Peyer's patch (tissue), 4 donors: ENCODE results near the gene CCDC88C. TPM values are rescaled to one million over a fixed set of nuclear protein-coding genes. Genes with fewer than 3 reads are reported as not detected.
"Not testable (repeated sequence)": the region's sequence is repeated elsewhere in the genome, so short reads cannot be mapped to it uniquely, and the experiment has no call there.

Experiments
- DNase-seq, 3 donors: peaks; one replicate each; pipeline ENCODE4 v3.0.0-alpha.2; 2017 to 2019
- H3K27ac ChIP-seq, 4 donors: fragments of 200-600 bp; sonication (generic); one replicate each; pipeline ENCODE4 v1.5.1; 2016 to 2019
- H3K27me3 ChIP-seq, 2 donors: fragments of 200-600 bp; sonication (generic); one replicate each; pipeline ENCODE4 v1.5.1; 2019
- H3K36me3 ChIP-seq, 3 donors: fragments of 200-600 bp; sonication (generic); one replicate each; pipeline ENCODE4 v1.5.1; 2016 to 2019
- H3K4me1 ChIP-seq, 4 donors: fragments of 200-600 bp; sonication (generic); one replicate each; pipeline ENCODE4 v1.5.1; 2016 to 2019
- H3K4me3 ChIP-seq, 4 donors: fragments of 200-600 bp; sonication (generic); 1 replicate in 3 of 4; 2 replicates in 1 of 4; pipeline ENCODE4 v1.5.1; 2016 to 2019; ENCODE audit warnings: mild to moderate bottlenecking in 1 of 4
- H3K9me3 ChIP-seq, 4 donors: fragments of 200-600 bp; sonication (generic); one replicate each; pipeline ENCODE4 v1.5.1; 2016 to 2019; ENCODE audit warnings: mild to moderate bottlenecking in 1 of 4
- CTCF ChIP-seq, 6 experiments: fragments of 450-650 bp in 4 of 6; fragments of 200-600 bp in 2 of 6; sonication (generic) in 1 of 6; IDR thresholded peaks; one replicate each; pipeline ENCODE4 v1.5.1; 2017 to 2019; ENCODE audit warnings: antibody characterized with exemption in 6 of 6, mild to moderate bottlenecking in 3 of 6, moderate library complexity in 1 of 6
- POLR2A ChIP-seq, 2 donors: fragments of 450-650 bp; IDR thresholded peaks; one replicate each; pipeline ENCODE4 v1.5.1; 2017; ENCODE audit warnings: antibody characterized with exemption in 2 of 2, mild to moderate bottlenecking in 2 of 2, moderate library complexity in 2 of 2
- total RNA-seq, 4 donors: library from RNA; depleted of rRNA; stranded (reverse); fragments of >200 nt; gene quantifications; one replicate each; pipeline ENCODE4 v1.1.0, GENCODE V29; 2016

Gene CCDC88C
- total RNA-seq, 4 donors from 2014 or later: 18.9 to 189 (median 77.2) TPM

- peaks cover 0 to 10% (median 0%) of the 10 kb centered on the region in 3 donors for H3K36me3 ChIP-seq
- peak in 1 of 3 donors; percentile 61 for DNase-seq
- H3K27me3 ChIP-seq: no peaks in the 10 kb centered on the region
- H3K27ac ChIP-seq: peak overlapping the region; percentile 23 to 98 (median 62)
- no peak for TF ChIP-seq CTCF (IDR thresholded peaks at IDR 0.05)
- peak in 1 of 2 donors; percentile 8 for TF ChIP-seq POLR2A (IDR thresholded peaks at IDR 0.05)
- H3K9me3 ChIP-seq: no peaks in the 10 kb centered on the region
- H3K4me3 ChIP-seq: peak overlapping the region in 3 of 4 donors; percentile 2 to 10 (median 9)
- H3K4me1 ChIP-seq: peaks cover 0 to 36% (median 25%) of the 10 kb centered on the region in 4 donors
Measured at GRCh38 chr14:91410771-91411536, 6.7 kb downstream of the CCDC88C start.

- Histone ChIP-seq H3K27ac (peak overlapping the region; percentile 9 to 98 (median 24)), H3K4me1 (peaks cover 0 to 29% (median 27%) of the 10 kb centered on the region in 4 donors), H3K9me3 (no peaks in the 10 kb centered on the region), H3K36me3 (peaks cover 0 to 10% (median 0%) of the 10 kb centered on the region in 3 donors), H3K4me3 (no peak overlapping the region), H3K27me3 (no peaks in the 10 kb centered on the region)
- peak in 1 of 3 donors; percentile 44 for DNase-seq
- TF ChIP-seq POLR2A (IDR thresholded peaks at IDR 0.05) (no peak), CTCF (IDR thresholded peaks at IDR 0.05) (no peak)
Measured at GRCh38 chr14:91409928-91410718, 7.5 kb downstream of the CCDC88C start.

- peaks cover 0 to 23% (median 22%) of the 10 kb centered on the region in 4 donors for H3K4me1 ChIP-seq
- DNase-seq, H3K27me3 ChIP-seq, H3K9me3 ChIP-seq, H3K4me3 ChIP-seq, H3K36me3 ChIP-seq: not testable (repeated sequence)
- H3K27ac ChIP-seq: peak overlapping the region in 3 of 4 donors; percentile 9 to 98 (median 23)
Measured at GRCh38 chr14:91409240-91409639, 8.4 kb downstream of the CCDC88C start.

- TF ChIP-seq POLR2A (IDR thresholded peaks at IDR 0.05) (no peak), CTCF (IDR thresholded peaks at IDR 0.05) (no peak)
- no peak for DNase-seq
- H3K4me3 ChIP-seq: no peak overlapping the region
- H3K27me3 ChIP-seq: no peaks in the 10 kb centered on the region
- no peaks in the 10 kb centered on the region for H3K9me3 ChIP-seq
- peaks cover 0 to 38% (median 22%) of the 10 kb centered on the region in 4 donors for H3K4me1 ChIP-seq
- H3K27ac ChIP-seq: peak overlapping the region in 2 of 4 donors; percentile 39 to 60
- peaks cover 0 to 10% (median 0%) of the 10 kb centered on the region in 3 donors for H3K36me3 ChIP-seq
Measured at GRCh38 chr14:91406982-91407381, 10.6 kb downstream of the CCDC88C start.

GRCh38 chr14:91406451-91406850, 11.2 kb downstream of the CCDC88C start:
- H3K27ac ChIP-seq: peak overlapping the region in 2 of 4 donors; percentile 46 to 60

More at GRCh38 chr14:91406451-91406850, 11.2 kb downstream of the CCDC88C start:
- H3K9me3 ChIP-seq: no peaks in the 10 kb centered on the region
- peaks cover 0 to 39% (median 22%) of the 10 kb centered on the region in 4 donors for H3K4me1 ChIP-seq
- no peak for TF ChIP-seq CTCF (IDR thresholded peaks at IDR 0.05)
- TF ChIP-seq POLR2A (IDR thresholded peaks at IDR 0.05): no peak
- H3K36me3 ChIP-seq: peaks cover 0 to 10% (median 0%) of the 10 kb centered on the region in 3 donors
- H3K27me3 ChIP-seq: no peaks in the 10 kb centered on the region
- no peak overlapping the region for H3K4me3 ChIP-seq
- DNase-seq: no peak
